HepG2 (cell line): Measurements from ENCODE around the gene RAPH1. TPM values are rescaled to one million over a fixed set of nuclear protein-coding genes. Genes with fewer than 3 reads are reported as not detected.
A peak's percentile ranks its signal among the peaks of the same experiment; 100 is the strongest.

ENCODE experiments used
- AGO2 ChIP-seq: fragments of 200-400 bp; formaldehyde crosslinking; optimal IDR thresholded peaks from 2 replicates; pipeline ENCODE3; 2017; ENCODE audit warnings: mild to moderate bottlenecking, low read depth, low read length, moderate library complexity
- ASH2L ChIP-seq: fragments of 300-600, 200-600 bp; sonication (generic); IDR thresholded peaks from 2 replicates; pipeline ENCODE4 v1.7.0; 2017; ENCODE audit warnings: low read depth, mild to moderate bottlenecking, moderate library complexity, mixed read lengths, low read length; ENCODE audit not compliant: insufficient read length
- HDAC6 ChIP-seq: fragments of 200-600 bp; sonication (generic); IDR thresholded peaks from 2 replicates; pipeline ENCODE4 v1.7.0; 2017; ENCODE audit warnings: mild to moderate bottlenecking, antibody characterized with exemption, low read length, low read depth
- HNRNPK ChIP-seq: fragments of 200-400 bp; formaldehyde crosslinking; IDR thresholded peaks from 2 replicates; pipeline ENCODE4 v1.6.1; 2018; ENCODE audit warnings: low read length, low read depth, moderate library complexity, mild to moderate bottlenecking; ENCODE audit not compliant: poor library complexity, severe bottlenecking
- KDM5A ChIP-seq: fragments of 200-600 bp; sonication (generic); IDR thresholded peaks from 2 replicates; pipeline ENCODE4 v1.7.0; 2018; ENCODE audit warnings: antibody characterized with exemption, mild to moderate bottlenecking, low read length, borderline replicate concordance
- SMYD3 ChIP-seq: sonication (generic); formaldehyde crosslinking; IDR thresholded peaks from 2 replicates; pipeline ENCODE4 v1.8.1; 2023; ENCODE audit warnings: mild to moderate bottlenecking, missing genetic modification reagents
- TCF7 ChIP-seq: sonication (generic); IDR thresholded peaks from 2 replicates; pipeline ENCODE4 v1.6.1; 2016; ENCODE audit warnings: antibody characterized with exemption, low read depth
- ZBTB38 ChIP-seq: sonication (generic); formaldehyde crosslinking; IDR thresholded peaks from 2 replicates; pipeline ENCODE4 v1.5.1; 2020; ENCODE audit warnings: mild to moderate bottlenecking, missing genetic modification reagents
- ZMYM3 ChIP-seq: sonication (generic); formaldehyde crosslinking; IDR thresholded peaks from 2 replicates; pipeline ENCODE4 v1.5.1; 2020; ENCODE audit warnings: mild to moderate bottlenecking, missing genetic modification reagents
- ZNF432 ChIP-seq: sonication (generic); formaldehyde crosslinking; IDR thresholded peaks from 2 replicates; pipeline ENCODE4 v1.5.0; 2020; ENCODE audit warnings: missing genetic modification reagents, mild to moderate bottlenecking, borderline replicate concordance
- ZNF44 ChIP-seq: sonication (generic); formaldehyde crosslinking; IDR thresholded peaks from 2 replicates; pipeline ENCODE4 v1.5.1; 2020; ENCODE audit warnings: mild to moderate bottlenecking, missing genetic modification reagents
- ZNF746 ChIP-seq: sonication (generic); formaldehyde crosslinking; IDR thresholded peaks from 2 replicates; pipeline ENCODE4 v1.8.0; 2022; ENCODE audit warnings: mild to moderate bottlenecking, missing genetic modification reagents
- ZNF782 ChIP-seq: sonication (generic); formaldehyde crosslinking; IDR thresholded peaks from 2 replicates; pipeline ENCODE4 v1.4.0; 2020; ENCODE audit warnings: missing genetic modification reagents, mild to moderate bottlenecking, borderline replicate concordance
- polyA plus RNA-seq, 8 experiments: library from polyadenylated mRNA; depleted of rRNA in 3 of 8; stranded (reverse) in 7 of 8; unstranded in 1 of 8; fragments of >200 nt; fragmentation: Illumina TruSeq in 4 of 8; extraction: Trizol in 4 of 8; gene quantifications; 2 replicates each; pipeline versions ENCODE4 v1.2.1 to v1.2.3, GENCODE V29; 2011 to 2016; ENCODE audit warnings: low read depth in 4 of 8, missing spikeins in 1 of 8, mixed read lengths in 1 of 8; ENCODE audit not compliant: insufficient read depth in 1 of 8
- total RNA-seq, 5 experiments: library from RNA; depleted of rRNA; stranded (reverse); fragments of >200 nt; fragmentation: Illumina TruSeq; extraction: Trizol; gene quantifications; 2 replicates each; pipeline ENCODE4 v1.2.3, GENCODE V29; 2016; ENCODE audit warnings: low read depth in 1 of 5
- TF ChIP-seq, protein P1 (sequence below): sonication (generic); IDR thresholded peaks from 2 replicates; pipeline ENCODE4 v1.6.1; 2016; ENCODE audit warnings: low read depth, borderline replicate concordance
- TF ChIP-seq, protein P2 (sequence below): sonication (generic); formaldehyde crosslinking; IDR thresholded peaks from 2 replicates; pipeline ENCODE4 v1.4.0; 2020; ENCODE audit warnings: missing genetic modification reagents, borderline replicate concordance
- TF ChIP-seq, protein P3 (sequence below): IDR thresholded peaks from 2 replicates; pipeline ENCODE4 v1.6.1; 2016; ENCODE audit warnings: low read depth, control low read depth
- TF ChIP-seq, protein P4 (sequence below): sonication (generic); formaldehyde crosslinking; IDR thresholded peaks from 2 replicates; pipeline ENCODE4 v1.4.0; 2020; ENCODE audit warnings: missing genetic modification reagents
- TF ChIP-seq, protein P5 (sequence below): conservative IDR thresholded peaks from 2 replicates; pipeline ENCODE4 v1.6.1; 2018; ENCODE audit warnings: missing genetic modification reagents
- TF ChIP-seq, protein P6 (sequence below): sonication (generic); formaldehyde crosslinking; IDR thresholded peaks from 2 replicates; pipeline ENCODE4 v1.4.0; 2020; ENCODE audit warnings: missing genetic modification reagents

Gene RAPH1
- total and polyA plus RNA-seq, 2 of the 13 experiments (the other 11 are each of a cell fraction or from before 2014, with no cell fraction given) = 5.3 to 6.7 TPM

DNA sequence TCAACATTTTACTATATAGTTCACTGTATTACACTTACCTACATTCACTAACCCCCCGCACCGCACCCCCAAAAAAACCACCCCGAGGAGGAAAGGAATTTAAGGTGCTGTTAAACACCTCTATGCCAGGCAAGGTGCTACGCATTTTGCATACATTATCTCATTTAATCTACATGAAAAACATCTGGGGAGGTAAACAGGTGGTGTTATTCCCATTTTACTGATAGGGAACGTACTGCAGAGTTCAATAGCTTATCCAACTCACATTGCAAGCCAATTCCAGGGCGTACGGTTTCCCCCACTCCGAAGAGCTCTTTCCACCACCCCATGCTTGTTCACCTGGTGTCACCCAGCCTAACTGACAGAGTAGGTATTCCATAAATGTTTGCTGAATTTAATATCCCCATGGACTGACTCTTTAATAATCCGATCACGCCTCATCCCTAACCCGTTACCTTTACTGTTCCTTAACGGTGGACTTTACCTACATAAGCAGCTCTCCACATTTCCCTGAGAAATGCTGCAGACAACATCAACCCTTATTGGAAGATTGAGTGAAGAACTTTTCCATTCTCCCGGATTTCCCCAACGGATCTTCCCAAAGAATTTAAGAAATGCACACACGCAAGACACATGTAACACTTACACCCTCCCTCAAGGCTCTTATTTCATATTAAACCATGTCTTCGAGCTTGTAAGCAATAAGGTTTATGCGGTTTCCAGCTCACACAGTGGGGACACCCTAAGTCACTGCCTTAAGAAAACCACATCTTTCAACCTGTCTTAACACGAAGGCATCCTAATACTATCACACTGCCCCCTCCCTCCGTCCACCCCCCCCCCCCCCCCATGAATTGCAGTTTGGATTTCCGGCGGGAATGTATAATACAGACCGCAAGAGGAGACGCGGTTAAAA lies 1.2 kb downstream of the RAPH1 start (continued):
- TF ChIP-seq, protein P1, sequence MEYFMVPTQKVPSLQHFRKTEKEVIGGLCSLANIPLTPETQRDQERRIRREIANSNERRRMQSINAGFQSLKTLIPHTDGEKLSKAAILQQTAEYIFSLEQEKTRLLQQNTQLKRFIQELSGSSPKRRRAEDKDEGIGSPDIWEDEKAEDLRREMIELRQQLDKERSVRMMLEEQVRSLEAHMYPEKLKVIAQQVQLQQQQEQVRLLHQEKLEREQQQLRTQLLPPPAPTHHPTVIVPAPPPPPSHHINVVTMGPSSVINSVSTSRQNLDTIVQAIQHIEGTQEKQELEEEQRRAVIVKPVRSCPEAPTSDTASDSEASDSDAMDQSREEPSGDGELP = peak; percentile 27; the same call in 1 of the 2 replicates
- TF ChIP-seq, protein P2, sequence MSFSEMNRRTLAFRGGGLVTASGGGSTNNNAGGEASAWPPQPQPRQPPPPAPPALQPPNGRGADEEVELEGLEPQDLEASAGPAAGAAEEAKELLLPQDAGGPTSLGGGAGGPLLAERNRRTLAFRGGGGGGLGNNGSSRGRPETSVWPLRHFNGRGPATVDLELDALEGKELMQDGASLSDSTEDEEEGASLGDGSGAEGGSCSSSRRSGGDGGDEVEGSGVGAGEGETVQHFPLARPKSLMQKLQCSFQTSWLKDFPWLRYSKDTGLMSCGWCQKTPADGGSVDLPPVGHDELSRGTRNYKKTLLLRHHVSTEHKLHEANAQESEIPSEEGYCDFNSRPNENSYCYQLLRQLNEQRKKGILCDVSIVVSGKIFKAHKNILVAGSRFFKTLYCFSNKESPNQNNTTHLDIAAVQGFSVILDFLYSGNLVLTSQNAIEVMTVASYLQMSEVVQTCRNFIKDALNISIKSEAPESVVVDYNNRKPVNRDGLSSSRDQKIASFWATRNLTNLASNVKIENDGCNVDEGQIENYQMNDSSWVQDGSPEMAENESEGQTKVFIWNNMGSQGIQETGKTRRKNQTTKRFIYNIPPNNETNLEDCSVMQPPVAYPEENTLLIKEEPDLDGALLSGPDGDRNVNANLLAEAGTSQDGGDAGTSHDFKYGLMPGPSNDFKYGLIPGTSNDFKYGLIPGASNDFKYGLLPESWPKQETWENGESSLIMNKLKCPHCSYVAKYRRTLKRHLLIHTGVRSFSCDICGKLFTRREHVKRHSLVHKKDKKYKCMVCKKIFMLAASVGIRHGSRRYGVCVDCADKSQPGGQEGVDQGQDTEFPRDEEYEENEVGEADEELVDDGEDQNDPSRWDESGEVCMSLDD (CRISPR knock-in tag) = no peak
- TF ChIP-seq ZBTB38 (CRISPR knock-in tag) (no peak), SMYD3 (no peak), ASH2L (peak; percentile 11), ZNF782 (CRISPR knock-in tag) (no peak), ZNF44 (CRISPR knock-in tag) (0 out of 2 replicates have a peak, but pooled peaks have one; percentile 67), AGO2 (no peak), ZNF432 (no peak), ZNF746 (CRISPR knock-in tag) (no peak), HDAC6 (no peak), HNRNPK (peak; percentile 68), TCF7 (no peak), KDM5A (no peak), ZMYM3 (CRISPR knock-in tag) (peak; percentile 56; the same call in 1 of the 2 replicates)
- TF ChIP-seq, protein P3, sequence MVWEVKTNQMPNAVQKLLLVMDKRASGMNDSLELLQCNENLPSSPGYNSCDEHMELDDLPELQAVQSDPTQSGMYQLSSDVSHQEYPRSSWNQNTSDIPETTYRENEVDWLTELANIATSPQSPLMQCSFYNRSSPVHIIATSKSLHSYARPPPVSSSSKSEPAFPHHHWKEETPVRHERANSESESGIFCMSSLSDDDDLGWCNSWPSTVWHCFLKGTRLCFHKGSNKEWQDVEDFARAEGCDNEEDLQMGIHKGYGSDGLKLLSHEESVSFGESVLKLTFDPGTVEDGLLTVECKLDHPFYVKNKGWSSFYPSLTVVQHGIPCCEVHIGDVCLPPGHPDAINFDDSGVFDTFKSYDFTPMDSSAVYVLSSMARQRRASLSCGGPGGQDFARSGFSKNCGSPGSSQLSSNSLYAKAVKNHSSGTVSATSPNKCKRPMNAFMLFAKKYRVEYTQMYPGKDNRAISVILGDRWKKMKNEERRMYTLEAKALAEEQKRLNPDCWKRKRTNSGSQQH (CRISPR knock-in tag) = 0 out of 2 replicates have a peak, but pooled peaks have one; percentile 39
- TF ChIP-seq, protein P4, sequence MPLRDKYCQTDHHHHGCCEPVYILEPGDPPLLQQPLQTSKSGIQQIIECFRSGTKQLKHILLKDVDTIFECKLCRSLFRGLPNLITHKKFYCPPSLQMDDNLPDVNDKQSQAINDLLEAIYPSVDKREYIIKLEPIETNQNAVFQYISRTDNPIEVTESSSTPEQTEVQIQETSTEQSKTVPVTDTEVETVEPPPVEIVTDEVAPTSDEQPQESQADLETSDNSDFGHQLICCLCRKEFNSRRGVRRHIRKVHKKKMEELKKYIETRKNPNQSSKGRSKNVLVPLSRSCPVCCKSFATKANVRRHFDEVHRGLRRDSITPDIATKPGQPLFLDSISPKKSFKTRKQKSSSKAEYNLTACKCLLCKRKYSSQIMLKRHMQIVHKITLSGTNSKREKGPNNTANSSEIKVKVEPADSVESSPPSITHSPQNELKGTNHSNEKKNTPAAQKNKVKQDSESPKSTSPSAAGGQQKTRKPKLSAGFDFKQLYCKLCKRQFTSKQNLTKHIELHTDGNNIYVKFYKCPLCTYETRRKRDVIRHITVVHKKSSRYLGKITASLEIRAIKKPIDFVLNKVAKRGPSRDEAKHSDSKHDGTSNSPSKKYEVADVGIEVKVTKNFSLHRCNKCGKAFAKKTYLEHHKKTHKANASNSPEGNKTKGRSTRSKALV = no peak
- TF ChIP-seq, protein P5, sequence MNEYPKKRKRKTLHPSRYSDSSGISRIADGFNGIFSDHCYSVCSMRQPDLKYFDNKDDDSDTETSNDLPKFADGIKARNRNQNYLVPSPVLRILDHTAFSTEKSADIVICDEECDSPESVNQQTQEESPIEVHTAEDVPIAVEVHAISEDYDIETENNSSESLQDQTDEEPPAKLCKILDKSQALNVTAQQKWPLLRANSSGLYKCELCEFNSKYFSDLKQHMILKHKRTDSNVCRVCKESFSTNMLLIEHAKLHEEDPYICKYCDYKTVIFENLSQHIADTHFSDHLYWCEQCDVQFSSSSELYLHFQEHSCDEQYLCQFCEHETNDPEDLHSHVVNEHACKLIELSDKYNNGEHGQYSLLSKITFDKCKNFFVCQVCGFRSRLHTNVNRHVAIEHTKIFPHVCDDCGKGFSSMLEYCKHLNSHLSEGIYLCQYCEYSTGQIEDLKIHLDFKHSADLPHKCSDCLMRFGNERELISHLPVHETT (CRISPR knock-in tag) = no peak
- TF ChIP-seq, protein P6, sequence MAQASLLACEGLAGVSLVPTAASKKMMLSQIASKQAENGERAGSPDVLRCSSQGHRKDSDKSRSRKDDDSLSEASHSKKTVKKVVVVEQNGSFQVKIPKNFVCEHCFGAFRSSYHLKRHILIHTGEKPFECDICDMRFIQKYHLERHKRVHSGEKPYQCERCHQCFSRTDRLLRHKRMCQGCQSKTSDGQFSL (CRISPR knock-in tag) = no peak
